IPS DF 4.7 (cell line): ENCODE data around the gene MAD1L1.
"Not testable (repeated sequence)": the region's sequence is repeated elsewhere in the genome, so short reads cannot be mapped to it uniquely, and the experiment has no call there.

Source experiments
- DNase-seq: peaks from one replicate; pipeline ENCODE4 v3.0.0-alpha.2; 2013; ENCODE audit warnings: low spot score; ENCODE audit errors: extremely low read depth

The MAD1L1 gene

GRCh38 chr7:2005786-2006185 is 227.0 kb downstream of the MAD1L1 start:
- no peak for DNase-seq

- DNase-seq: no peak
These were observed 227.7 kb downstream of the MAD1L1 start for GRCh38 chr7:2004841-2005725.

- no peak for DNase-seq
These were observed 228.6 kb downstream of the MAD1L1 start for GRCh38 chr7:2003931-2004812.

GRCh38 chr7:2003451-2003930 is 229.3 kb downstream of the MAD1L1 start:
- DNase-seq: no peak

GRCh38 chr7:2002561-2003450 is 229.9 kb downstream of the MAD1L1 start:
- no peak for DNase-seq

- DNase-seq: no peak
These were observed 230.9 kb downstream of the MAD1L1 start for GRCh38 chr7:2001601-2002442.

GRCh38 chr7:2000746-2001321 is 231.9 kb downstream of the MAD1L1 start:
- DNase-seq: no peak

GRCh38 chr7:2000153-2000687 is 232.5 kb downstream of the MAD1L1 start:
- DNase-seq: no peak

GRCh38 chr7:1999278-1999984 is 233.3 kb downstream of the MAD1L1 start:
- no peak for DNase-seq

GRCh38 chr7:1998146-1998545 is 234.6 kb downstream of the MAD1L1 start:
- DNase-seq: no peak

- no peak for DNase-seq
These were observed 235.1 kb downstream of the MAD1L1 start for GRCh38 chr7:1997537-1998076.

GRCh38 chr7:1996816-1997215 is 235.9 kb downstream of the MAD1L1 start:
- no peak for DNase-seq

GRCh38 chr7:1995911-1996420 is 236.8 kb downstream of the MAD1L1 start:
- DNase-seq: not testable (repeated sequence)

- no peak for DNase-seq
These were observed 237.3 kb downstream of the MAD1L1 start for GRCh38 chr7:1995426-1995825.

- DNase-seq: no peak
These were observed 237.8 kb downstream of the MAD1L1 start for GRCh38 chr7:1994931-1995330.

GRCh38 chr7:1993776-1994740 is 238.7 kb downstream of the MAD1L1 start:
- no peak for DNase-seq

GRCh38 chr7:1993031-1993695 is 239.6 kb downstream of the MAD1L1 start:
- DNase-seq: no peak
